DOHH2 (cell line): Measurements from ENCODE around the gene GPX1.

Experiments used
- H3F3A ChIP-seq: fragments of 200-600 bp; sonication (generic), shearing (Covaris generic); 2 replicates; pipeline ENCODE4 v1.6.0; 2016; ENCODE audit warnings: antibody characterized with exemption, mild to moderate bottlenecking; ENCODE audit not compliant: control insufficient read depth, insufficient read depth
- H3K27ac ChIP-seq: fragments of 200-600 bp; sonication (generic); 2 replicates; pipeline ENCODE4 v1.5.1; 2014; ENCODE audit warnings: low read depth, mild to moderate bottlenecking, low read length, moderate library complexity
- H3K27me3 ChIP-seq: fragments of 200-600 bp; sonication (generic); 2 replicates; pipeline ENCODE4 v1.6.1; 2014; ENCODE audit warnings: mild to moderate bottlenecking, low read length, mixed read lengths; ENCODE audit not compliant: control insufficient read depth
- H3K36me3 ChIP-seq: fragments of 200-600 bp; sonication (generic); 2 replicates; pipeline ENCODE4 v1.6.1; 2014; ENCODE audit warnings: mild to moderate bottlenecking, low read length, moderate library complexity, mixed read lengths; ENCODE audit not compliant: control insufficient read depth
- H3K4me1 ChIP-seq: fragments of 200-600 bp; sonication (generic); 2 replicates; pipeline ENCODE4 v1.6.1; 2014; ENCODE audit warnings: mild to moderate bottlenecking, low read length, mixed read lengths; ENCODE audit not compliant: control insufficient read depth
- H3K4me2 ChIP-seq: fragments of 200-600 bp; sonication (generic); 2 replicates; pipeline ENCODE4 v1.6.0; 2014; ENCODE audit warnings: mild to moderate bottlenecking, low read length, moderate library complexity
- H3K4me3 ChIP-seq: fragments of 200-600 bp; sonication (generic); 2 replicates; pipeline ENCODE4 v1.5.1; 2014; ENCODE audit warnings: mild to moderate bottlenecking, low read length, mixed read lengths
- H3K79me2 ChIP-seq: fragments of 200-600 bp; sonication (generic); 2 replicates; pipeline ENCODE4 v1.6.1; 2014; ENCODE audit warnings: mild to moderate bottlenecking, low read length, mixed read lengths; ENCODE audit not compliant: control insufficient read depth
- H3K9me2 ChIP-seq: fragments of 200-600 bp; sonication (generic); replicated peaks from 2 replicates; pipeline ENCODE4 v1.6.1; 2014; ENCODE audit warnings: mild to moderate bottlenecking, low read length, mixed read lengths; ENCODE audit not compliant: control insufficient read depth
- H3K9me3 ChIP-seq: fragments of 200-600 bp; sonication (generic); 2 replicates; pipeline ENCODE4 v1.6.1; 2014; ENCODE audit warnings: antibody characterized with exemption, low read length, mixed read lengths; ENCODE audit not compliant: control insufficient read depth, insufficient read depth
- H4K20me1 ChIP-seq: fragments of 200-600 bp; sonication (generic); 2 replicates; pipeline ENCODE4 v1.6.0; 2014; ENCODE audit warnings: low read depth, mild to moderate bottlenecking, antibody characterized with exemption, low read length, moderate library complexity; ENCODE audit not compliant: control insufficient read depth, insufficient read depth
- EZH2phosphoT487 ChIP-seq: fragments of 200-600 bp; sonication (generic); IDR thresholded peaks from 2 replicates; pipeline ENCODE4 v1.6.1; 2017; ENCODE audit warnings: borderline replicate concordance, mild to moderate bottlenecking, antibody characterized with exemption, low read length, moderate library complexity, mixed read lengths
- TF ChIP-seq, protein P1 (sequence below): fragments of 200-600 bp; sonication (generic); IDR thresholded peaks from one replicate; pipeline ENCODE4 v1.5.1; 2014; ENCODE audit warnings: antibody characterized with exemption, mild to moderate bottlenecking, low read depth, low read length; ENCODE audit not compliant: poor library complexity, severe bottlenecking

The GPX1 gene

DNA sequence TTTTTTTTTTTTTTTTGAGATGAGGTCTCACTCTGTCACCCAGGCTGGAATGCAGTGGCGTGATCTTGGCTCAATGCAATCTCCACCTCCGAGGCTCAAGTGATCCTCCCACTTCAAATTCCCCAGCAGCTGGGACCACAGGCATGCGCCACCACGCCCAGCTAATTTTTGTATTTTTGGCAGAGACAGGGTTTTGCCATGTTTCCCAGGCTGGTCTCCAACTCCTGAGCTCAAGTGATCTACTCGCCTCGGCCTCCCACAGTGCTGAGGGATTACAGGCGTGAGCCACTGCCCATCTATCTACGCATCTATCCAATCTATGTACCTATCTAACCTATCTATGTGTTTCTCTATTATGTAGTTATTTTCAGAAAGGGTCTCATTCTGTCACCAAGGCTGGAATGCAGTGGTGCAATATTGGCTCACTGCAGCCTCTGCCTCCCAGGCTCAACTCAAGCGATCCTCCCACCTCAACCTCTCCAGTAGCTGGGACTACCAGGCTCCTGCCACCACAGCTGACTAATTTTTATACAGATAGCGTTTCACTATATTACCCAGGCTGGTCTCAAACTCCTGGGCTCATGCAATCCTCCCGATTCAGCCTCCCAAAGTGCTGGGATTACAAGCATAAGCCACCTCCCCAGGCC lies 20.2 kb upstream of the GPX1 start:
- Histone ChIP-seq H3K4me2 (peak overlapping the region; percentile 32), H3K79me2 (peaks cover 99% of the 10 kb centered on the region), H3K4me3 (no peak overlapping the region), H4K20me1 (peaks cover 14% of the 10 kb centered on the region; the same call in 1 of the 2 replicates), H3K27ac (0 out of 2 replicates have a peak overlapping the region, but pooled peaks have one; percentile 9), H3K27me3 (no peaks in the 10 kb centered on the region), H3K9me3 (no peaks in the 10 kb centered on the region), H3F3A (0 out of 2 replicates have a peak, but pooled peaks cover 6% of the 10 kb centered on the region), H3K36me3 (peaks cover 37% of the 10 kb centered on the region), H3K9me2 (no peaks in the 10 kb centered on the region), H3K4me1 (peaks cover 43% of the 10 kb centered on the region)
- TF ChIP-seq, protein P1, sequence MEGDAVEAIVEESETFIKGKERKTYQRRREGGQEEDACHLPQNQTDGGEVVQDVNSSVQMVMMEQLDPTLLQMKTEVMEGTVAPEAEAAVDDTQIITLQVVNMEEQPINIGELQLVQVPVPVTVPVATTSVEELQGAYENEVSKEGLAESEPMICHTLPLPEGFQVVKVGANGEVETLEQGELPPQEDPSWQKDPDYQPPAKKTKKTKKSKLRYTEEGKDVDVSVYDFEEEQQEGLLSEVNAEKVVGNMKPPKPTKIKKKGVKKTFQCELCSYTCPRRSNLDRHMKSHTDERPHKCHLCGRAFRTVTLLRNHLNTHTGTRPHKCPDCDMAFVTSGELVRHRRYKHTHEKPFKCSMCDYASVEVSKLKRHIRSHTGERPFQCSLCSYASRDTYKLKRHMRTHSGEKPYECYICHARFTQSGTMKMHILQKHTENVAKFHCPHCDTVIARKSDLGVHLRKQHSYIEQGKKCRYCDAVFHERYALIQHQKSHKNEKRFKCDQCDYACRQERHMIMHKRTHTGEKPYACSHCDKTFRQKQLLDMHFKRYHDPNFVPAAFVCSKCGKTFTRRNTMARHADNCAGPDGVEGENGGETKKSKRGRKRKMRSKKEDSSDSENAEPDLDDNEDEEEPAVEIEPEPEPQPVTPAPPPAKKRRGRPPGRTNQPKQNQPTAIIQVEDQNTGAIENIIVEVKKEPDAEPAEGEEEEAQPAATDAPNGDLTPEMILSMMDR, result no peak
- TF ChIP-seq EZH2phosphoT487, result no peak

DNA sequence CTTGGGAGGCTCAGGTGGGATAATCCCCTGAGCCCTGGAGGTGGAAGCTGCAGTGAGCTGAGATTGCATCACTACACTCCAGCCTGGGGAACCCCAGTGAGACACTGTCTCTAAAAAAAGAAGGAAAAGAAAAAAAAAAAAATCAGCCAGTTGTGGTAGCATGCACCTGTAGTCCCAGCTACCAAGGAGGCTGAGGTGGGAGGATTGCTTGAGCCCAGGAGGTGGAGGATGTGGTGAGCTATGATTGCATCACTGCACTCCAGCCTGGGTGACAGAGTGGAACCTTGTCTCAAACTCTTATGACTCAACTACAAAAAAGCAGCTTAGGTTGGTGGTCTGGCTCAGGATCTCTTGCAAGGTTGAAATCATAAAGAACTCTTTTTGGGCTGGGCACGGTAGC lies 19.3 kb upstream of the GPX1 start:
- peaks cover 43% of the 10 kb centered on the region for H3K36me3 ChIP-seq
- no peaks in the 10 kb centered on the region for H3K9me2 ChIP-seq
- no peaks in the 10 kb centered on the region for H3K9me3 ChIP-seq
- H3F3A ChIP-seq, result 0 out of 2 replicates have a peak, but pooled peaks cover 6% of the 10 kb centered on the region
- TF ChIP-seq EZH2phosphoT487, result no peak
- TF ChIP-seq, protein P1, result no peak
- peak overlapping the region; percentile 19; the same call in 1 of the 2 replicates for H3K4me3 ChIP-seq
- peaks cover 99% of the 10 kb centered on the region for H3K79me2 ChIP-seq
- peaks cover 40% of the 10 kb centered on the region for H3K4me1 ChIP-seq
- H4K20me1 ChIP-seq, result peaks cover 10% of the 10 kb centered on the region; the same call in 1 of the 2 replicates
- H3K4me2 ChIP-seq, result peak overlapping the region; percentile 31
- H3K27ac ChIP-seq, result peak overlapping the region; percentile 41
- no peaks in the 10 kb centered on the region for H3K27me3 ChIP-seq

DNA sequence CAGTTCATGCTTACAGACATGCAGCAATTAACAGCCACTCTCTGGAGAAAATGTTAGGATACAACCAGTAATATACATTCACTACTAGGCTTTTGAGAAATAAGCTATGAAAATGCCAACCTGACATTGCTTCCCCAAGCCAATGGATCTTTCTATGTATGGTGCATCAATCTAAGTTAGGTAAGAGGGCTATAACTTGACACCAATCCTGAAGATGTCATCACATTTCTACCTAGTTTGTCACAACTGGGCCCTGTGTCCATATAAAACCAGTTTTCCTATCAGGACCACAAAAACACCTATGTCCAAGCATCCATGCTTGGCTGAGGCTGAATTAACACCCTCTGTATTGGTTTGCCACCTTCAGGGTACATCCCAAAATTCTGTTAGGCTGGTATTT lies 13.8 kb upstream of the GPX1 start:
- Histone ChIP-seq H3K36me3 (peaks cover 73% of the 10 kb centered on the region), H3K27ac (no peak overlapping the region), H3F3A (0 out of 2 replicates have a peak, but pooled peaks cover 3% of the 10 kb centered on the region), H3K4me1 (peaks cover 1% of the 10 kb centered on the region), H3K9me2 (no peaks in the 10 kb centered on the region), H3K9me3 (no peaks in the 10 kb centered on the region), H4K20me1 (peaks cover 5% of the 10 kb centered on the region; the same call in 1 of the 2 replicates), H3K27me3 (no peaks in the 10 kb centered on the region), H3K4me2 (no peak overlapping the region), H3K4me3 (no peak overlapping the region), H3K79me2 (peaks cover 88% of the 10 kb centered on the region)
- TF ChIP-seq, protein P1, result no peak
- no peak for TF ChIP-seq EZH2phosphoT487
